GM12864 (cell line): ENCODE measurements around the gene TCF19.
"Not testable (repeated sequence)": the region's sequence is repeated elsewhere in the genome, so short reads cannot be mapped to it uniquely, and the experiment has no call there.

Experiments
- DNase-seq: peaks from one replicate; pipeline ENCODE4 v3.0.0-alpha.2; 2011; ENCODE audit warnings: low read depth
- H3K4me3 ChIP-seq: 2 replicates; pipeline ENCODE4 v1.5.1; 2011; ENCODE audit warnings: mild to moderate bottlenecking, low read depth, low read length, control low read depth
- TF ChIP-seq, protein P1 (sequence below): IDR thresholded peaks from 2 replicates; pipeline ENCODE4 v1.5.1; 2011; ENCODE audit warnings: low read depth, mild to moderate bottlenecking, moderate library complexity, low read length, control low read depth, inconsistent platforms; ENCODE audit errors: missing control alignments

The TCF19 gene

DNA sequence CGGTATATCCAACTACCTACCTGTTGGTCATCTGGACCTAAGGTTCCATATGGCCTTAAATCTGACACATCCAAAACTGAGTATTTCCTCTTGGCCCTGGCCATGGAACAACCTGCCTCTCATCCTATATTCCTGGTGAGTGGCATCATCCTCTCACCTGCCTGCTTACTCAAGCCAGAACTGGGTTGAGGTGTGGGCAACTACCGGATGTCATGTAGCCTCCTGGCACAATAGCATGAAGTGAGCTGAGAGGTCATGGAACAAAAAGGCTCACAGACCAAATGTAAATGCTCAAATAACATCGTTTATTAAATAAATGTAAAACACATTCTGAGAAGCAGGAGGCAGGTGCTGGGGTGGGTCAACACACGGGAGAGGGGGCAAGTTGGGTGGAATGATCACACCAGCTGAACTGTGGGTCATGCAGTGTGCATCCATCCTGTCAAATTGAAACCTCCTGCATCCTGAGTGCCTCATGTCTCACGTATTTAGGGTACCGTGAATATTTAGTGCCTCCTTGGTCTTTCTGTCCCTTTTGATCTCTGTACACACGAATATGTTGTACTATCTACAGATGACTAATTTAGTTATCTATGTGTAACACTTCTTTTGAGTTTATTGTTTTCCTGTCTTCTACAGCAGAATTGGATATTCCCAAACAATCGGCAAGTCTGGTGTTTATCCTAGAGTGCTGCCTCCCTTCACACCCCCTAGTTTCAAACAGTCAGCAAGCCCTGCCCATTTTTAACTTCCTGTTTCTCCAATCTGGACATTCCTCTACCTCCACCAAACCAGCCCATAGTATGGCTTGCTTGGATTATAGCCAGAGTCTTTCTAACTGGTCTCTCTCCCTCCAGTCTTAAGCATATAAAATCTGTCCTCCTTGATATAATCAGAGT lies 20.0 kb downstream of the TCF19 start:
- no peak for DNase-seq
- TF ChIP-seq, protein P1, sequence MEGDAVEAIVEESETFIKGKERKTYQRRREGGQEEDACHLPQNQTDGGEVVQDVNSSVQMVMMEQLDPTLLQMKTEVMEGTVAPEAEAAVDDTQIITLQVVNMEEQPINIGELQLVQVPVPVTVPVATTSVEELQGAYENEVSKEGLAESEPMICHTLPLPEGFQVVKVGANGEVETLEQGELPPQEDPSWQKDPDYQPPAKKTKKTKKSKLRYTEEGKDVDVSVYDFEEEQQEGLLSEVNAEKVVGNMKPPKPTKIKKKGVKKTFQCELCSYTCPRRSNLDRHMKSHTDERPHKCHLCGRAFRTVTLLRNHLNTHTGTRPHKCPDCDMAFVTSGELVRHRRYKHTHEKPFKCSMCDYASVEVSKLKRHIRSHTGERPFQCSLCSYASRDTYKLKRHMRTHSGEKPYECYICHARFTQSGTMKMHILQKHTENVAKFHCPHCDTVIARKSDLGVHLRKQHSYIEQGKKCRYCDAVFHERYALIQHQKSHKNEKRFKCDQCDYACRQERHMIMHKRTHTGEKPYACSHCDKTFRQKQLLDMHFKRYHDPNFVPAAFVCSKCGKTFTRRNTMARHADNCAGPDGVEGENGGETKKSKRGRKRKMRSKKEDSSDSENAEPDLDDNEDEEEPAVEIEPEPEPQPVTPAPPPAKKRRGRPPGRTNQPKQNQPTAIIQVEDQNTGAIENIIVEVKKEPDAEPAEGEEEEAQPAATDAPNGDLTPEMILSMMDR, result no peak
- H3K4me3 ChIP-seq, result no peak overlapping the region; the same call in 1 of the 2 replicates

DNA sequence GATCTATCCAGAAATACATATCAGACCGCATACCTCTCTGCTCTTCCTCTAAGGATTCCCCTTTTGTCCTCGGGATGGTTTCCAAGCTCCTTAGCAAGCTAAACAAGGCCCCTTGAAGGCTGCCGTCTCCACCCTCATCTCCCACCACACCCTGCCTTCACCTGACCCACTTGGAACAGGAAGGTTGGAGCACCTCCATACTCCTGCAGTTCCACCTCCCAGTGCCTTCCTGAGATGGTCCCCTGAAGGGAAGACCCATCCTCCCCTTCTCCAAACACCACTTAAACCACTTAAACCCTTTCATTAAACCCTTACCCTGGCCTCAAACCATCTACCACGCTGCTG lies 20.6 kb downstream of the TCF19 start:
- no peak for DNase-seq
- TF ChIP-seq, protein P1, result no peak
- peak overlapping the region; percentile 9; the same call in 1 of the 2 replicates for H3K4me3 ChIP-seq

DNA sequence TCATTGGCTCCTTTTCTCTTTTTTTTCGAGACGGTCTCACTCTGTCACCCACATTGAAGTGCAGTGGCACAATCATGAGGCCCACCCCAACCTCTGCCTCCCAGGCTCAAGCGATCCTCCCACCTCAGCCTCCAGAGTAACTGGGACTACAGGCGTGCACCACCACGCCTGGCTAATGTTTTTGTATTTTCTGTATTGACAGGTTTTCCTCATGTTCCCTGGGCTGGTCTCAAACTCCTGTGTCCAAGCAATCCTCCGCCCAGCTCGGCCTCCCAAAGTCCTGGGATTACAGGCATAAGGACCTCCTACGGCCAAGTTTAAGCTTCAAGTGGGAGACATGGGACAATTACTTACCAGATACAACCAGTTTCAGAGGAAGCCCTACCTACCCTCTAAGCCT lies 21.5 kb downstream of the TCF19 start:
- H3K4me3 ChIP-seq, result peak overlapping the region; percentile 59
- TF ChIP-seq, protein P1, result no peak
- no peak for DNase-seq

DNA sequence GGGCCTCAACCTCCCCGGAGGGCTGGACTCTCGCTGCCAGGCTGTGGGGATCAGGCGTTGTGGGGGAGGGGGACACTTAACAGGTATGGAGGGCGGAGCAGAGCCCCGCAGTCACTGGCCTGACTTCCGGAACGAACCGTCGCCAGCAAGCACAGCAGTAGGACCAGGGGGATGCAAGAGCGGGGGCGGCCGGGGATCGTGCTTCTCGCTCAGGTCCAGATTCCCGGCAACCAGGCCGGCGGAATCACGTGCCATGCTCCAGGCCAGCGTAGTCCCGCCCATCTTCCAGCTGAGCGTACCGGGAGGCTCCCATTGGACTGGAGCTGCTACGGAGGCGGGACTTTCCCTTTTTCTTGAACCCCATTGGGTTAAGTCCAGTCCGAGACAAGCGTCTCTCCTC lies 22.1 kb downstream of the TCF19 start:
- peak; percentile 70 for DNase-seq
- H3K4me3 ChIP-seq, result peak overlapping the region; percentile 59
- TF ChIP-seq, protein P1, result no peak

DNA sequence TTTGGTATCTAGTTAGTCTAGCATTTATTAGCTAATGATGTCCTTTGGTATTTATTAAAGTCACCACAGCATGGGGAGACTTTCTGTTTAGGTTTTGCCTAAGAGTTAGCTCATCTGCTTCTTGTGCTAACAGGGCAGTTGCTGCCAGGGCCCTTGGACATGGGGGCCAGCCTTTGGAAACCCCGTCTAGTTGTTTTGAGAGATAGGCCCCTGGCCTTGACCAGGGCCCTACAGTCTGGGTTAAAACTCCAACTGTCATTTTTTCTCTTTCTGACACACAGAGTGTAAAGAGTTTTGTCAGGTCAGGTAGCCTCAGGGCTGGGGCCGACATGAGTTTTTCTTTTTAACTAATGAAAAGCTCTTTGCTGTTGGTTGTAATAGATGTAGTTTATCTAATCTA lies 24.9 kb downstream of the TCF19 start:
- not testable (repeated sequence) for DNase-seq, H3K4me3 ChIP-seq

DNA sequence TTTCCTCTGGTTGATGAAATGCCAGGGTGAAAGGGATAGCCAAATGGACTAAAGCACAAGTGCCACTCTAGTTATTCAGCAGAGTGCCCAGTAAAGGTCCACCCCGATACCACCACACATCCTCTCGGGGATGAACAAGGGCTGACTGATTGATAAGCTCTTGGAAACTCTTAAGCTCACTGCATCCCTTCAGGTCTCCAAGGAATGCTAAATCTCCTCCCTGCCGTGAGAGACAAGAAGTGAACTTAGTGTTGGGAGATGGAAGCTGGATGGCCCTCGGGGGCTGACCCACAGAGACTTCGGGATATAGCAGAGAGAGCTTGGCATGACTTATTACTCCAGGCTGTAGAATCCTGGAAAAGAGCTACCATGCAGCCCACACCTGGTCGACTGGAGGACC lies 25.5 kb downstream of the TCF19 start:
- not testable (repeated sequence) for H3K4me3 ChIP-seq, DNase-seq

DNA sequence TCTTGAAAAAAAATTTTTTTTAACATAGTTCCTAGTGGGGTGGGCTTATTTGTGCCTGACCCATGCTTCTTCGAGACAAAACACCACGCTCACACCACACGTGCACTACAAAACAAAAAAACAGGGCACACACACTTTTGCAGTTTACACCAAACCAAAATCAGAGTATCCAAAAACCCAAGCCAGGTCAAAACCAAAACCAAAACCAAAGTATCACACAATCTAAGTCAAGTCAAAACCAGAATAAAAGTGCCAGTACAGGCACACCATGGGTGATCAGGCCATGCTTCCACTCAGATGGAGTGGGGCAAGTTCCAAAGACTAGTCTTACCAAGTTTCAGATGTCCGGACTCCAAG lies 27.3 kb downstream of the TCF19 start:
- not testable (repeated sequence) for H3K4me3 ChIP-seq

DNA sequence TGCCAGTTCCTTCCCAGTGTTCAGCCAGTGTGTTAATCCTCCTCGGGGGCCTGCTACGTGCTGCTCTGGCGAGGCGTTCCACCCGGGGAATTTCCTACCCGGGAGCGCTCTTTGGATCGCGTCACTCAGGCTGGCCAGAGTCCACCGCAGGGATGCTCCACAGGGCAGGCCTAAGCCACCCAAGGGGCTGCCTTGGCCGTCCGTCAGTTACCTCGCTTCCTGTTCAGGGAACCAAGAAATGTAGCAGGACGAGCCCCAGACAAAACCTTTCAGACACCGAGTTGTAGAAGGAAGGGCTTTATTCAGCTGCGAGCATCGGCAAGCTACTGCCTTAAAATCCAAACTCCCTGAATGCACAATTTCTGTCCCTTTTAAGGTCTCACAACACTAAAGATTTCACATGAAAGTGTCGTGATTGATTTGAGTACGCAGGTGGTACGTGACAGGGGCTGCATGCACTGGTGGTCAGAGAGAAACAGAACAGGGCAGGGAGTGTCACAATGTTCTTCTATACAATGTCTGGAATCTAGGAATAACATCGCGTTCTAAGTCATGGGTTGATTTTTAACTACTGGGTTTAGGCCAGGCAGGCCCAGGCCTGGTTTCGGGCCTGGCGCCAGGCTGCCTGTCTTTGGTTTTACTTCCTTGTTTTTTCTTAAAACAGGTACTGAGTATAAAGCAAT lies 27.8 kb downstream of the TCF19 start:
- TF ChIP-seq, protein P1, result no peak
- no peak overlapping the region for H3K4me3 ChIP-seq
- no peak for DNase-seq

More for the DNA sequence above, 27.3 kb downstream of the TCF19 start:
- not testable (repeated sequence) for DNase-seq
